Lung (tissue), 12 donors: Measurements from ENCODE around the gene ZNF593. TPM values are rescaled to one million over a fixed set of nuclear protein-coding genes. Genes with fewer than 3 reads are reported as not detected.

Experiments
- ATAC-seq: fragments of 200-7000 bp; cut with Tn5 transposase; one replicate; pipeline ENCODE4 v1.9.1; 2020; ENCODE audit warnings: moderate number of reproducible peaks; ENCODE audit not compliant: insufficient read depth, low FRiP score
- DNase-seq, 3 donors: peaks; one replicate each; pipeline ENCODE4 v3.0.0-alpha.2; 2013 to 2017
- H3K27ac ChIP-seq, 2 donors: one replicate each; pipeline ENCODE4 v1.5.1; 2013; ENCODE audit warnings: mild to moderate bottlenecking in 2 of 2, moderate library complexity in 2 of 2, control low read depth in 1 of 2, inconsistent platforms in 1 of 2, low read depth in 1 of 2, low read length in 1 of 2
- H3K27me3 ChIP-seq, 3 donors: one replicate each; pipeline ENCODE4 v1.5.1; 2013; ENCODE audit warnings: low read length in 2 of 3; ENCODE audit not compliant: control insufficient read depth in 3 of 3, insufficient read depth in 3 of 3
- H3K36me3 ChIP-seq, 4 donors: one replicate each; pipeline ENCODE4 v1.5.1; 2013; ENCODE audit warnings: low read length in 4 of 4, mild to moderate bottlenecking in 1 of 4, moderate library complexity in 1 of 4; ENCODE audit not compliant: control insufficient read depth in 4 of 4, insufficient read depth in 4 of 4
- H3K4me1 ChIP-seq, 5 donors: one replicate each; pipeline ENCODE4 v1.5.1; 2013; ENCODE audit warnings: low read length in 5 of 5, mild to moderate bottlenecking in 2 of 5, moderate library complexity in 1 of 5; ENCODE audit not compliant: control insufficient read depth in 5 of 5, insufficient read depth in 5 of 5
- H3K4me3 ChIP-seq: one replicate; pipeline ENCODE4 v1.5.1; 2013; ENCODE audit warnings: mild to moderate bottlenecking, control low read depth, moderate library complexity
- H3K9ac ChIP-seq, 2 donors: one replicate each; pipeline ENCODE4 v1.5.1; 2013; ENCODE audit warnings: low read length in 2 of 2, control low read depth in 1 of 2; ENCODE audit not compliant: insufficient read depth in 1 of 2
- H3K9me3 ChIP-seq, 4 donors: one replicate each; pipeline ENCODE4 v1.5.1; 2013; ENCODE audit warnings: low read length in 3 of 4, mild to moderate bottlenecking in 1 of 4, moderate library complexity in 1 of 4; ENCODE audit not compliant: control insufficient read depth in 4 of 4, insufficient read depth in 3 of 4
- CTCF ChIP-seq: IDR thresholded peaks from 2 replicates; pipeline ENCODE4 v1.5.1; 2012; ENCODE audit warnings: mild to moderate bottlenecking; ENCODE audit errors: control extremely low read depth, extremely low read depth
- WGBS, 2 donors: extraction: QIAGEN DNeasy Blood & Tissue Kit; methylation state at CpG; one replicate each; pipeline ENCODE4 v1.1.7; 2013; 5-methylcytosine and 5-hydroxymethylcytosine counted together
- polyA plus RNA-seq, 2 donors: library from polyadenylated mRNA; stranded (reverse); fragments of 200-250 nt; gene quantifications; one replicate each; pipeline ENCODE4 v1.2.1, GENCODE V29; 2013
- total RNA-seq, 2 donors: library from RNA; depleted of rRNA in 1 of 2; stranded (reverse); fragments of >200 nt in 1 of 2; gene quantifications; one replicate each; pipeline ENCODE4 v1.2.1, GENCODE V29; 2014 to 2021
- donor health status: control.
- donor health status: control.
- donor health status: Bipolar disorder and iron deficiency.
- donor health status: healthy.
- donor health status: DM: yes; HTN: yes; CAD: no.

The ZNF593 gene
- total and polyA plus RNA-seq, 4 donors: 19.7 to 140 (median 61.6) TPM

GRCh38 chr1:26125946-26126320, 43.8 kb upstream of the ZNF593 start:
- DNase-seq (no peak), ATAC-seq (no peak)
- TF ChIP-seq CTCF: no peak
- Histone ChIP-seq H3K27me3 (no peaks in the 10 kb centered on the region), H3K4me1 (peaks cover 0 to 14% (median 3%) of the 10 kb centered on the region in 5 donors), H3K9me3 (no peaks in the 10 kb centered on the region), H3K4me3 (no peak overlapping the region), H3K36me3 (peaks cover 2 to 13% (median 3%) of the 10 kb centered on the region in 4 donors), H3K9ac (no peak overlapping the region), H3K27ac (no peak overlapping the region)
- WGBS, 2 donors: 31 to 34% methylated on average over 1 of the region's 1 CpG

- Histone ChIP-seq H3K36me3 (peaks cover 2 to 13% (median 3%) of the 10 kb centered on the region in 4 donors), H3K4me3 (no peak overlapping the region), H3K4me1 (peaks cover 0 to 12% (median 3%) of the 10 kb centered on the region in 5 donors), H3K27me3 (no peaks in the 10 kb centered on the region), H3K27ac (peak overlapping the region in 1 of 2 donors; percentile 67), H3K9ac (no peak overlapping the region), H3K9me3 (no peaks in the 10 kb centered on the region)
- WGBS, 2 donors: 31 to 45% methylated on average over 9 of the region's 9 CpGs
- no peak for TF ChIP-seq CTCF
- ATAC-seq: peak; percentile 50
- DNase-seq: peak; percentile 35 to 73 (median 56)
Observed at GRCh38 chr1:26126321-26127084, 43.2 kb upstream of the ZNF593 start.

GRCh38 chr1:26127235-26128163, 42.2 kb upstream of the ZNF593 start:
- H3K9ac ChIP-seq: no peak overlapping the region
- H3K27ac ChIP-seq: peak overlapping the region in 1 of 2 donors; percentile 60
- H3K27me3 ChIP-seq: no peaks in the 10 kb centered on the region
- no peaks in the 10 kb centered on the region for H3K9me3 ChIP-seq
- no peak for DNase-seq
- H3K4me1 ChIP-seq: peaks cover 0 to 12% (median 3%) of the 10 kb centered on the region in 5 donors
- no peak overlapping the region for H3K4me3 ChIP-seq
- H3K36me3 ChIP-seq: peaks cover 0 to 7% (median 0%) of the 10 kb centered on the region in 4 donors
- ATAC-seq: no peak
- WGBS, 2 donors: 20 to 30% methylated on average over 13 of the region's 13 CpGs
- TF ChIP-seq CTCF: no peak
